Omental fat pad (tissue), 4 donors: ENCODE measurements around the gene KCNQ1. TPM values are rescaled to one million over a fixed set of nuclear protein-coding genes. Genes with fewer than 3 reads are reported as not detected.

Experiments
- ATAC-seq: fragments of 150-250 bp; one replicate; pipeline ENCODE4 v1.9.1; 2016; ENCODE audit warnings: mild to moderate bottlenecking, moderate library complexity; ENCODE audit not compliant: low FRiP score
- DNase-seq: peaks from one replicate; pipeline ENCODE4 v3.0.0-alpha.2; 2019; ENCODE audit warnings: low spot score
- total RNA-seq, 4 donors: library from RNA; depleted of rRNA; stranded (reverse); fragments of >200 nt; gene quantifications; one replicate each; pipeline ENCODE4 v1.1.0, GENCODE V29; 2016
- TF ChIP-seq, protein P1 (sequence below), 3 donors: fragments of 450-650 bp; IDR thresholded peaks; one replicate each; pipeline ENCODE4 v1.5.1; 2016 to 2017; ENCODE audit warnings: antibody characterized with exemption in 3 of 3, mild to moderate bottlenecking in 3 of 3, moderate library complexity in 2 of 3

KCNQ1 gene
- total RNA-seq, 4 donors from 2014 or later, result 4.5 to 5.9 (median 5.2) TPM

DNA sequence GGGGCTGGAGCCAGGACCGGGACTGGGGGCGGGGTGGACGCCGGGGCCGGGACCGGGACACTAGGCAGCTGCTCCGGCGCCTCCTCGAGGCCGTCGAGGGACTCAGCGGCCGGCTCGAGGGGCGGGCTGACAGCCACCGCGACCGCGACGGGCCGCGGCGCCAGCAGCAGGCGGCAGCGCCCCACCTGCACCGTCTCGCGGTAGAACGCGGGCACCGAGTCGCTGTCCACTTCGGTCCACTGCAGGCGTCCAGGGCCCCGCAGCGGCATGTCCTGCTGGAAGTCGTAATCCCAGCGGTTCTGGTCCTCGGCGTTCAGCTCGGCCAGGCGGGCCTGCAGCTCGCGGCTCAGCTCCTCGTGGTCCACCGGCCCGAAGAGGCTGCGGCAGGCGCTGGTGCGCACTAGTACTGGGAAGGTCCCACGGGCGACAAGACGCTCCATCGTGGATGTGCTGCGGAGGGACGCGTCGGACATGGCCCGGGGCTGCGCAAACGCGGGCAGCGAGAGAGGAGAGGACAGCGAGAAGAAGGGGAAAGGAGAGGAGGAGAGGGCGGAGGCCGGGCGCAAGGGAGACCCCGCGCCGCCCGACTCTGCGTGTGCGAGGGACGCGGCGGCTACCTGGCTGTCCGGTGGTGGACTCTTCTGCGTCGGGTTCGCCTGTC is 440.3 kb downstream of the KCNQ1 start:
- no peak for ATAC-seq
- DNase-seq, result no peak
- TF ChIP-seq, protein P1, sequence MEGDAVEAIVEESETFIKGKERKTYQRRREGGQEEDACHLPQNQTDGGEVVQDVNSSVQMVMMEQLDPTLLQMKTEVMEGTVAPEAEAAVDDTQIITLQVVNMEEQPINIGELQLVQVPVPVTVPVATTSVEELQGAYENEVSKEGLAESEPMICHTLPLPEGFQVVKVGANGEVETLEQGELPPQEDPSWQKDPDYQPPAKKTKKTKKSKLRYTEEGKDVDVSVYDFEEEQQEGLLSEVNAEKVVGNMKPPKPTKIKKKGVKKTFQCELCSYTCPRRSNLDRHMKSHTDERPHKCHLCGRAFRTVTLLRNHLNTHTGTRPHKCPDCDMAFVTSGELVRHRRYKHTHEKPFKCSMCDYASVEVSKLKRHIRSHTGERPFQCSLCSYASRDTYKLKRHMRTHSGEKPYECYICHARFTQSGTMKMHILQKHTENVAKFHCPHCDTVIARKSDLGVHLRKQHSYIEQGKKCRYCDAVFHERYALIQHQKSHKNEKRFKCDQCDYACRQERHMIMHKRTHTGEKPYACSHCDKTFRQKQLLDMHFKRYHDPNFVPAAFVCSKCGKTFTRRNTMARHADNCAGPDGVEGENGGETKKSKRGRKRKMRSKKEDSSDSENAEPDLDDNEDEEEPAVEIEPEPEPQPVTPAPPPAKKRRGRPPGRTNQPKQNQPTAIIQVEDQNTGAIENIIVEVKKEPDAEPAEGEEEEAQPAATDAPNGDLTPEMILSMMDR (IDR thresholded peaks at IDR 0.05), result no peak

DNA sequence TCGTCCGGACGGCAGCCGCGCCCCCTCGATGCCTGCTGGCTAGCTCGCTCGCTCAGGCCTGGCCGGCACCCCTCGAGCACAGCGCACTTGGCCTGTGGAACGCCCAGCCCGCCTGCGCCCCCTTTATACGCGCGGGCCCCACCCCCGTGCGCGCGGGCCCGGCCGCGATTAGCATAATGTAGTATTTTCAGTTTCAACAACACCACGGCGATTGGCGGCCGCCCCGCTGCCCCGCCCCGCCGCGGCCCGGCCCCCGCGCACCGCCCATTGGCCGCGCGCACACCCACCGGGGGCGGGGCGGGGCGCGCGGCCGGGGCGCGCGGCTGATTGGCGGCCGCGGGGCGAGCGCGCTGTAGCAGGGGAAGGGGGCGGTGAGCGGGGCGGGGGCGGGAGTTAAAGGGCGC is 440.9 kb downstream of the KCNQ1 start, which contains the start of gene CDKN1C:
Gene CDKN1C, minus strand, starts transcription at position 98 of the 404 bp plus-strand sequence. CDS start 319 bp downstream, outside the sequence.
- TF ChIP-seq, protein P1 (IDR thresholded peaks at IDR 0.05), result no peak
- ATAC-seq, result peak; percentile 77

DNA sequence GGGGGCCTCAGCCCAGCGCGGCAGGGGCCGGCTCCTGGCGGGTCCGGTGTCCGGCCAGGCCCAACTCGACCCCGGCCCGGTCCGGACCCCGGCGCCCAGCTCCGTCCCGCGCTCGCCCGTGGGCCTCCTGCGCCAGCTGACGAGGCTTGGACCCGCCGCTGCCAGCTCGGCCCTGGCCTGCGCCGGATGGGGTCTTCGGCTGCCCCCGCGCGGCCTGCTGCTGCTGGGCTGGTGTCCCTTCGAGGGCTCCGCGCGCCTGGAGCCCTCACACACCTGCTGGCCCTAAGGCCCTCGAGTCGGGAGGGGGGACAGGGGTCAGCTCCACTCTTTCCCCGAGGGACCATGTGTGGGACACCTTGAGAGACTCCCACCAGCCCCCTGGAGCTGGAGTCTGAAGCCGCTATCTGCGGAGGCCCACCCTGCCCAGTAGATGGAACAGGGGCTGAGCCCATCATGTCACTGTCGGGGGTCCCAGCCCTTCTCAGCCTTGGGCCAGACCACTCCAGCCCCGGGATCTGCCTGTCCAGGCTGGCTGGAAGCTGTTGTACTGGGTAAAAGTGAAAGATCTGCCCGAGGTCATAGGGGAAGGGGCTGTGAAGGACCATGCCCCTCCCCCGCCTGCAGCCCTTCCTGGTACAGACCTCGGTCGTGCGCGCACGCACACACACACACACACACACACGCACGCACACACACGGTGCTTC is 441.5 kb downstream of the KCNQ1 start:
- ATAC-seq (no peak), DNase-seq (no peak)
- TF ChIP-seq, protein P1 (IDR thresholded peaks at IDR 0.05), result no peak

More for the DNA sequence above, 440.9 kb downstream of the KCNQ1 start, which contains the start of gene CDKN1C:
- peak; percentile 63 for DNase-seq

DNA sequence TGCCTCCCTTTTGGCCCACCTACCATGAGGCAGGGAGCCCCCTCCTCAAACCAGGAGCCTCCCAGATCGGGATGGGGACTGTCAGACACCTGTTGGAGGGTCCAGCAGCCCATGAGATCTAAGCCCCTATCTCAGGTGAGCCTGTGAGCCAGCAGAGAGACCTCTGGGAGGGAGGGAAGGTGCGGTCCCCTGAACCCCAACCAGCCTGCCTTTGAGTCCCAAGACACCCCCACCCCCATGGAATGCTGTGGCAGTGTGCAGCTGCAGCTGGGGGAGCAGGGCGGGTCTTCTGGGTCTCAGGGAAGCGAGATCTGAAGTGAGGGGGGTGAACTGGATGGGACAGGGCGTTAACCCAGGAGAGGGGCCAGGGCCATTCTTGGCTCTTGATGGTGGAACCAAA is 442.1 kb downstream of the KCNQ1 start:
- ATAC-seq, result no peak
- no peak for DNase-seq
- TF ChIP-seq, protein P1 (IDR thresholded peaks at IDR 0.05), result no peak

DNA sequence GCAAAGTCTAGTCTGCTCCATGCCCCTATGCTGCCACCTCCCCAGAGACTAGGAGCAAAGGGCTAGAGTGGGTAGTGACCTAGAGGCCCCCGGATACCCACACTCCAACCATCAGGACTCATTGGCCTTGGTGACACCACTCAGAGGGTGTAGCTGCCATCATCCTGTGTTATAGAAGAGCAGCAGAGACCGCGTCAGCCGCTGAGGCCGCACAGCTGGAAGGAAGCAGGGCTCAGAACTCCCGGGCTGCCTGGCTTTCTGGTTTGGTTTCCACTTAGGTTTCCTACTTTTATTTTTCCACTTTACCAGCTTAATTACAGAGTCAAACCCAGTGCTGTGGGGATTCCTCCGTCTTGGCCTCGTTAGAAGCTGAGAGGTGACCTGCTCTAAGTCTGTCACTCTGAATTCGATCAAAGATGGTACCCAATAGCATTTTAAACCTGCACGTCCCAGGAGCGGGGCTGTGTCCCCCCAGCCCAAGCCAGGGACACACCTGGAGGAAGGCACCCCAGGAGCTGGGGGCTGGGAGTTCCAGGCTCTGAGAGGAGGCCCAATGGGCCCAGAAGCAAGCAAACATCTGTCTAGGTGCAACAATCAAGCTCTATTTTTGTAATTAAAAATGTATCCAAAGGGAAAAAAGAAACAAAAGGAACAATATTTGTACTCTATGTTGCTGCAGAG is 442.8 kb downstream of the KCNQ1 start:
- ATAC-seq, result no peak
- TF ChIP-seq, protein P1 (IDR thresholded peaks at IDR 0.05), result no peak
- no peak for DNase-seq

DNA sequence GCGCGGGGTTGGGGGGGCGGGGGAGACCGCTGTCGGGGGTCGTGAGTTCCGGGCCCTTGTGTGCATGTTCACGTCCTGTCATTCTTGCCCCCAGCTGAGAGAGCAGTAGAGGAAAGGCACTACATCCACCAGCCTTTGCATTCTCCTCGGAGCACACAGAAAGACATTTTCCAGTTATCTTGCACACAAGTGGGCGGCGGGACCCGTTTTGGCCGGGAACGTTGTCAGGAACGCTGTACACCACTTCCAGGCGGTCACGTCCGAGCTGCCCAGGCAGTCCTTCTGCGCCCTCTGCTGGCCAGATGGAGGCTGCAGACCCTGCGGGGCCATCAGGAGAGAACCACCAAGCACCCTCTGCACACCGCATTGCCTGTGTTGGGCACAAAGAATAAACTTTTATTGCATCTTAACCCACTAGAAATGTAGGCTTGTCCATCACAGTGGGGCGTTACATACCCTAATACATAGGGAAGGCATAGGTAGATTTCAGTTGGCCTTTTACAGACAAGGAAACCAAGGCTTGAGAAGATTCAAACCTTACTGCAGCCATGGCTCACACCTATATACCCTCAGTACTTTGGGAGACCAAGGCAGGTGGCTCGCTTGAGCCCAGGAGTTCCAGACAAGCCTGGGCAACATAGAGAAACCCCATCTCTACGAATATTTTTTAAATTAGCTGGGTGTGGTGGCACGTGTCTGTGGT is 443.6 kb downstream of the KCNQ1 start:
- TF ChIP-seq, protein P1 (IDR thresholded peaks at IDR 0.05), result peak in 2 of 3 donors; percentile 80 to 87
- DNase-seq, result peak; percentile 97
- ATAC-seq, result no peak
